Osteocyte (in vitro differentiated cells): ENCODE measurements around the gene TMEM54. TPM values are rescaled to one million over a fixed set of nuclear protein-coding genes. Genes with fewer than 3 reads are reported as not detected.

Experiments
- DNase-seq: peaks from one replicate; pipeline ENCODE4 v3.0.0; 2021; ENCODE audit warnings: mixed read lengths; ENCODE audit not compliant: unreplicated experiment; ENCODE audit errors: extremely low spot score
- H3K27ac Mint-ChIP-seq: one replicate; pipeline ENCODE4 v1.8.0; 2021; ENCODE audit warnings: mild to moderate bottlenecking, mixed read lengths; ENCODE audit not compliant: unreplicated experiment
- H3K27me3 Mint-ChIP-seq: one replicate; pipeline ENCODE4 v1.8.0; 2021; ENCODE audit warnings: mixed read lengths; ENCODE audit not compliant: unreplicated experiment
- H3K36me3 Mint-ChIP-seq: one replicate; pipeline ENCODE4 v1.8.0; 2021; ENCODE audit warnings: mixed read lengths; ENCODE audit not compliant: unreplicated experiment
- H3K4me1 Mint-ChIP-seq: one replicate; pipeline ENCODE4 v1.8.0; 2021; ENCODE audit warnings: mixed read lengths; ENCODE audit not compliant: unreplicated experiment
- H3K4me3 Mint-ChIP-seq: one replicate; pipeline ENCODE4 v1.8.0; 2021; ENCODE audit warnings: mild to moderate bottlenecking, moderate library complexity, mixed read lengths; ENCODE audit not compliant: unreplicated experiment
- H3K9me3 Mint-ChIP-seq: one replicate; pipeline ENCODE4 v1.8.0; 2021; ENCODE audit warnings: mixed read lengths; ENCODE audit not compliant: unreplicated experiment
- CTCF ChIP-seq: fragments of 200-600 bp; sonication (generic); IDR thresholded peaks from 2 replicates; pipeline ENCODE4 v1.5.0; 2021; ENCODE audit warnings: antibody characterized with exemption, mild to moderate bottlenecking, moderate library complexity
- total RNA-seq: library from RNA; stranded (reverse); gene quantifications from 2 replicates; pipeline ENCODE4 v1.2.1, GENCODE V29; 2021

TMEM54 gene
- total RNA-seq, 1 donor from 2014 or later, result 7.3 TPM

GRCh38 chr1:32881871-32882850, 19.0 kb downstream of the TMEM54 start:
- Mint-ChIP-seq H3K9me3 (no peaks in the 10 kb centered on the region), H3K36me3 (no peaks in the 10 kb centered on the region), H3K4me1 (peaks cover 6% of the 10 kb centered on the region), H3K4me3 (no peak overlapping the region), H3K27me3 (peaks cover 23% of the 10 kb centered on the region), H3K27ac (no peak overlapping the region)
- no peak for DNase-seq
- TF ChIP-seq CTCF, result no peak

GRCh38 chr1:32881291-32881690, 19.9 kb downstream of the TMEM54 start:
- no peak for DNase-seq
- peaks cover 6% of the 10 kb centered on the region for H3K4me1 Mint-ChIP-seq
- H3K9me3 Mint-ChIP-seq, result no peaks in the 10 kb centered on the region
- no peak overlapping the region for H3K4me3 Mint-ChIP-seq
- no peaks in the 10 kb centered on the region for H3K36me3 Mint-ChIP-seq
- H3K27me3 Mint-ChIP-seq, result peaks cover 22% of the 10 kb centered on the region
- H3K27ac Mint-ChIP-seq, result no peak overlapping the region
- TF ChIP-seq CTCF, result no peak

GRCh38 chr1:32878637-32879041, 22.6 kb downstream of the TMEM54 start:
- no peak for DNase-seq
- H3K4me1 Mint-ChIP-seq, result peaks cover 11% of the 10 kb centered on the region
- no peaks in the 10 kb centered on the region for H3K36me3 Mint-ChIP-seq
- H3K4me3 Mint-ChIP-seq, result no peak overlapping the region
- no peaks in the 10 kb centered on the region for H3K9me3 Mint-ChIP-seq
- no peak overlapping the region for H3K27ac Mint-ChIP-seq
- peaks cover 22% of the 10 kb centered on the region for H3K27me3 Mint-ChIP-seq
- TF ChIP-seq CTCF, result no peak

GRCh38 chr1:32878183-32878582, 23.0 kb downstream of the TMEM54 start:
- H3K27me3 Mint-ChIP-seq, result peaks cover 19% of the 10 kb centered on the region
- H3K27ac Mint-ChIP-seq, result no peak overlapping the region
- H3K9me3 Mint-ChIP-seq, result no peaks in the 10 kb centered on the region
- H3K4me1 Mint-ChIP-seq, result peaks cover 11% of the 10 kb centered on the region
- DNase-seq, result no peak
- no peak for TF ChIP-seq CTCF
- no peaks in the 10 kb centered on the region for H3K36me3 Mint-ChIP-seq
- H3K4me3 Mint-ChIP-seq, result no peak overlapping the region
